Stimulated activated CD8-positive, alpha-beta memory T cell treated with anti-CD3 and anti-CD28 coated beads, Interleukin-7, amount 100 ng/mL, for 4 hours (primary cell): ENCODE results near the gene RAB7B.
A peak's percentile ranks its signal among the peaks of the same experiment; 100 is the strongest.
"Not testable (repeated sequence)": the region's sequence is repeated elsewhere in the genome, so short reads cannot be mapped to it uniquely, and the experiment has no call there.

Experiments used
- DNase-seq, 2 donors: peaks; one replicate each; pipeline ENCODE4 v3.0.0-alpha.2; 2020; ENCODE audit warnings: low read depth in 2 of 2

Gene RAB7B

GRCh38 chr1:206002871-206003801 lies at the start of gene RAB7B:
Gene RAB7B, minus strand, starts transcription at chr1:206003395. Its CDS starts 9,260 bp downstream, at chr1:205994135.
- no peak for DNase-seq

DNA sequence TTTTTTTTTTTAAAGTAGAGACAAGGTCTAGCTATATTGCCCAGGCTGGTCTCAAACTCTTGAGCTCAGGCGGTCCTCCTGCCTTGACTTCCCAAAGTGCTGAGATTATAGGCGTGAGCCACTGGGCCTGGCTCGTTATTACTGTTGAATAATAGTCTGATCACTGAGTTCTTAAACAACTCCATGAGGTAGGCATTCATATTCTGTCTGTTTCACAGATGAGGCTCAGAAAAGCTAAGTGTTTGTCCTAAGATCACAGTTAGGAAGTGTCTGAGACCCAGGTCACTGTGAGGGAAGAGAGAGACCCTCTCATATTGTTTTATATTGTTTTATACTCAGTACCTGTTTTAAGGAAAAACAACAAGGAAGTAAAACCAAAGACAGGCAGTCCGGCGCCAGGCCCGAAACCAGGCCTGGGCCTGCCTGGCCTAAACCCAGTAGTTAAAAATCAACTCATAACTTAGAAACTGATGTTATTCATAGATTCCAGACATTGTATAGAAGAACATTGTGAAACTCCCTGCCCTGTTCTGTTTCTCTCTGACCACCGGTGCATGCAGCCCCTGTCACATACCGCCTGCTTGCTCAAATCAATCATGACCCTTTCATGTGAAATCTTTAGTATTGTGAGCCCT lies 49.2 kb upstream of the RAB7B start:
- not testable (repeated sequence) for DNase-seq

DNA sequence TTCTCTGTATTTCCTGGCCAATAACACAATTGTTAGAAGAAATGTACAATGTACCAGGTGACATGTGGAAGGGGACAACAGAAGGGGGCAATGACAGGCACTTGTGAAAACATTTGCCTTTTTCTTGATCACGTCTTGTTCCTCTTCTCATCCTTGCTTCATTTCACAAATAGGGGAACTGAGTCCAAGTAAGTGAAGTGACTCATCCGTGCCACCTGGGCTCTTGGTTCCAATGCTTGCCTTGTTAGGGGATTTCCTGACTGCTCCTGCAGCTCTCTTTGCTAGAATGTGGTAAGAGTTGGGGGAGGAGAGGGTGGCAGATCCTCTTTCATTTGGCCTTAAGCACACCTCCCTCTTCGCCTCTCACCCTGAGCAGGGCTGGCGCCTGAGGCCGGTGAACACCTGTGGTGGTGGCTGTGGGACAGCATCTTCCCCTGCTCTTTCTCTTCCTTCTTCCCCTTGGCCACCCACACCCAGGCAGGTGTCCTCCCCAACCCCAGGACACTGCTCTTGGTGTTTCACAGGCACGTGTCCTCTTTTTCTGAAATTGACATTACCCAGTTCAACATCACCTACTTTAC lies 47.5 kb upstream of the RAB7B start:
- peak; percentile 12 to 46 for DNase-seq

DNA sequence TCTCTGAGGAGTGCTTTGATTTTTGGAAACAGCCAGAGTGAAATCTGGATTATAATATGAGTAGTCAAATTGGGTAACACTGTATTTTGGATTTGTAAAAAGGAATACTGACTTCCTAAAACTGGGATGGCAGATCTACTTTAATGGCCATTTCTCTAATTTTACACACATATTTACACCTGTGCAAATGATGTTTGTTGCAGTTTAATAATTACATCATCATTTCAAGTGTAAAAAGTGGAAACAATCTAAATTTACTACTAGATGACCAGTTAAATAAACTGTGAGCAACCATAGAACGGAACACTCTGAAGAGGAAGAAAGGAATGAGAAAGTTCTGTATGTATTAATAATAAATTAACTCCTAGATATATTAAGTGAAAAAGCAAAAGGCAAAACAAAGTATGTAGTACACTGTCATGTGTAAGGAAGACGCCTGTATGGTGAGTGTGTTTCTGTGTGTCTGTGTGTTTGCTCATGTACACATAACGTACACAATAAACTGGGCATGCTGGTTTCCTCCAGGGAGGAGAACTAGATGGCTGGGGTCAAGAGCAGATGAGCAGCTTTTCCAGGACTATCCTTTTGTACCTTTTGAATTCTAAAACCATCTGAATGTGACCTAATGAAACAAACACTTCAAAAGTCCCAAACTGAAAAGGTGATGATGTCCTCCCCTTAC lies 46.9 kb upstream of the RAB7B start:
- DNase-seq, result no peak

DNA sequence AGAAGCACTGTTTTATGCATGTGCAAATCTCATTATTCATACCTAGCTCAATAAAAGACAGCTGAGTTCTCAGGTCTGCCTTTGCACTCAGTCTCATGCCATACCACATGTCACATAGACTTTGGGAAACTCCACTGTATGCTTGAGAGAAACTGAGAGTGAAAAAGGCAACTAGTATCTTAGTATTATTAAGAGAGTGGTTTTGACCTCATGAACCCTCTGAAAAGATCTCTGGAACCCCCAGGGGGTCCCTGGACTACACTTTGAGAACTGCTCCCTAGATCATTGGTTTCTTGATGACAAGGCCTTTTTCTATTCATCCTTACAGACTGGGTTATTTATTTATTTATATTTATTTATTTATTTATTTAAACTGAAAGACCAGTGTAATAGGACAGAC lies 46.1 kb upstream of the RAB7B start:
- no peak for DNase-seq

- DNase-seq, result no peak
Observed at GRCh38 chr1:206048582-206048981, 45.4 kb upstream of the RAB7B start.

DNA sequence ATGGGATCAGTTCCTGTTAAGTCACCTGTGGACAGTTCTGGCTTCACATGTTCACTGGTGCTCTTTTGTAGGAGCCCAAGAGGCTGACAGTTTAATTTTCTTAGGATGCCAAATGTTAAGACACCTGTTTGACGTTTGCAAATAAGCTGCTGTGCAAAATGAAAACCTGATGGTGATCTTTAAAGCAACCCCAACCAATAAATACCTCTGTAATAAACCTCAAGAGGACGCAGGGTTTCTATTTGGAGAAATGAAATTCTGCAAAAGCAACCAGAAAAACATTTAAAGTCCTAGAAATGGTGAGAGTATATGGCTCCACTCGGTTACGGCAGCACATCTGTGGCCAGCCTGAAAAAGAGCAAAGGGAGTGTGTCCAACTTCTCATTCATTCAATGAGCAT lies 44.1 kb upstream of the RAB7B start:
- no peak for DNase-seq

DNA sequence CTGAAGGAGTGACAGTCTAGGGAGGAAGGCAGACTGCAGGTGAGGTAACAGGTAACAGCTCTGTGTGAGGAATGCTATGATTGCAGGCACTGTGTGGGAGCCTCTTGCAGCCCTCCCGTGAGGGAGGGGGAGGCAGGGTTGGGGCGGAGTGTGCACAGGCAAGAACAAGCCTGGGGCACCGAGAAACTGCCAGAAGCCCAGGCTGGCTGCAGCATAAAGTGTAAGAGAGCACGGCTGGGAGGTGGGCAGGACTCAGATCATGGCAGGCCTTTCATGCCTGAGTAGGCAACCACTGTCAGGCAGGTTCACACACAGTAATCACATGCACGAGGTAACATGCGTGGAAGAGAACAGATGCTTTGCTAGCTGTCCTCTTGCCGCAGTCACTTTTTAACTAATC lies 38.4 kb upstream of the RAB7B start:
- no peak for DNase-seq

GRCh38 chr1:206040328-206040727 lies 37.1 kb upstream of the RAB7B start:
- no peak for DNase-seq

- no peak for DNase-seq
Observed at GRCh38 chr1:206039046-206039973, 36.1 kb upstream of the RAB7B start.

DNA sequence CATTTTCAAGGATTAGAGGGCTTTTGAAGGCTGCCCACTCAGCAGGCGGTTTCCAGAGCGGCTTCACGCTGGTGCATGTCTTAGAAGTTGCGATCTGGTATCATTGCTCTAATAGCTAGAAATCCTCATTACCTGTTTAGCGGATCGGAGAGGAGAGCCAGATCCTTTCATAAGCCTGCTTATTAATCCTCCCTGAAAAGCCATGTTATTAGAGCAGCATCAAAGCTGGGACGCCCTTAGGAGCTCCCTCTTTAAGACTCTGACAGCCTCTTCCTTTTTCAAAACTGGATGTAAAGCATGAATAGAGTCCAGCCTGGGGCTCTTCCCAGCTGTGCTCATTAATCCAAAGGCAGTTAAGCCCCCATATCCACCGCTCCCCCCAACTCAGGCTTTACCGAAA lies 34.4 kb upstream of the RAB7B start:
- no peak for DNase-seq

GRCh38 chr1:206036663-206037455 lies 33.7 kb upstream of the RAB7B start:
- DNase-seq, result no peak

GRCh38 chr1:206035027-206035426 lies 31.8 kb upstream of the RAB7B start:
- no peak for DNase-seq

DNA sequence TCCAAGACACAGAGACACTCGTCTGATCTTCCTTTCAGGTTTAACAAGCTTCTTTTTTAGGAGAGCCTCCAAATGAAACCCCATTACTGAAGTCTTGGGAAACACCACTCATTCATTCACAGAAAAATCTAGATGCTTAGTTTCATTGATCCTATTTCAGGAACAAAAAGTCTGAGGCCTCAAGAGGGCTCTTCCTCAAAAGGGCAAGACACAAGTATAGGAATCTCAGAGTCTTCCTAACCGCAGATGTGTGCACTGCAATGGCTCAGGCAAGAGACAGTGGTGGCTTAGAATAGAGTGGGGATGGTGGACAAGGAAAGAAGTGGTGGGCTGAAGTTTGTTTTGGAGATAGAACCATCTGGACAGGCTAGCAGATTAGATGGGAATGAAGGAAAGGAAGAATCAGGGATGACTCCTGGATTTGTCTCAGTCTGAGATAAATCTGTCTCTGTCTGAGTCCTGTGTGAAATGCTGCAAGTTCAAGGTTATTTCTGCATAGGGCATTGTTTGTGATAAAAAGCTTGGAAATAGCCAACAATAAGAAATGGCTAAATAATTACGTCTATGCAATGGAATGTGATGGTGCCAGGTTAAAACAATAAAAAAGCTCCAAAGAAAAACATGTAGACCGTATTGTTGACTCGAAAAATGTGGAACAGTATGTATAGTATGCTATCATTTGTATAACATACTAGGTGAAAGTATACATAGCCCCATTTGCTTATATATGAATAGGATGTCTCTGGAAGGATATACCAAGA lies 29.4 kb upstream of the RAB7B start:
- no peak for DNase-seq

DNA sequence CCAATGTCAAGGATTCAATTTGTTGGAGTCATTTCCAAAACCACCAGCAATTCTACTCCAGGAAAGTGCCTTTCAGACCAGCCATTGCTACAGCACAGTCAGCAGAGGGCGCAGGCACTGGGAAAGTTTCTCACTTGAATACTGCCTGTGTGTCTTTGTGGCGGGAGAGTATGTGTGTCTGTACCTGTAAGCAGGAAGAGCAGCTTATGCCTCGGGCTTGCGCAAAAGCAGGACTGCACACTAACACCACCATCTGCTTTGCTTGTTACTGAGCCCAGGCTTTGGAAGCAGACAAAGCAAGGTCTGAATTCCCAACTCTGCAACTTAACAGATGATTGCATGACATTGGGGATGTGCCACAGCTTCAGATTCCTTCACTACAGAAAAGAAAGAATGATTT lies 27.5 kb upstream of the RAB7B start:
- peak; percentile 34 to 43 for DNase-seq

- no peak for DNase-seq
Observed at GRCh38 chr1:206030191-206030590, 27.0 kb upstream of the RAB7B start.

DNA sequence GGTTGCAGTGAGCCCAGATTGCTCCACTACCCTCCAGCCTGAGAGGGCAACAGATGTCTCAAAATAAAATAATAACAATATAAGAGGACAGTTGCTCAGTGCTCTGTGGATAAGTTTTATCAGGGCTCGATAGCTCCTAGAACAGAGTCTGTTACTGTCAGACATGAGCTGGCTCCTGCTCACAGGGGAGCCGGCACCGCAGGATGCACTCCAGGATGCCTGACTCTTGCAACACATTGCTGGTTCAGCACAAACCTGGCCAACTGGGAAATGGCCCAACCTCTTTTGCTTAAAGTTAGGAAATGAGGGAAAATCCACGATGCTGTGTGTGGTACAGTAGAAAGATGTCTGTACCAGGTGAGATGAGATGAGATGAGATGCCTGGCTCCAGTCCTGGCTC lies 26.3 kb upstream of the RAB7B start:
- no peak for DNase-seq

GRCh38 chr1:206025283-206025820 lies 22.2 kb upstream of the RAB7B start:
- no peak for DNase-seq

DNA sequence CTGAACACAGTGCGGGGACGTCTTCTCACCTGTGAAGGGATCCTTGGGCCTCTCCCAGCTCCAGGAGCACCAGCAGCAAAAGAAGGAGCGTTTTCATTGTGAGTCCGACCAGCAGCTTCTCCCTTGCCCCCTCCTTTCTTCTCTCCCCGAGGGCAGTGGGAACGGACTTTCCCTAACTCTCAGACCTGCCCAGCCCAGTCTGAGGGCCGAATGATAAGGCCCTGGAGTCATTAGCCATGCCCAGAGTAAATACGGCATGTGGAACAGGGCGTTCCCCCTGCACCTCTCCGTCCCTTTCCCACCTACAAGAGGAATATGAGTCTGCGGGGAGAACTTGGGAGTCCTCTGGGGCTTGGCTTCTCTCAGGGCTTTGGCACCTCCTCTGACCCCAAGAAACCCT lies 20.5 kb upstream of the RAB7B start, which contains the start of gene CTSE:
Gene CTSE (minus strand): TSS at position 201 of the 400 bp plus-strand sequence. CDS start 104 bp downstream, at position 97.
- DNase-seq, result no peak
